WTC11 (cell line): ENCODE results near the gene ARID3B. TPM values are rescaled to one million over a fixed set of nuclear protein-coding genes. Genes with fewer than 3 reads are reported as not detected.
A peak's percentile ranks its signal among the peaks of the same experiment; 100 is the strongest.
"Not testable (repeated sequence)": the region's sequence is repeated elsewhere in the genome, so short reads cannot be mapped to it uniquely, and the experiment has no call there.

Experiments
- ATAC-seq: fragments of 200-7000 bp; cut with Tn5 transposase; 2 replicates; pipeline ENCODE4 v1.10.0; 2021; ENCODE audit warnings: mild to moderate bottlenecking, moderate library complexity
- CTCF ChIA-PET: fragments of 300-600 bp; sonication (Branson Sonifier 250); formaldehyde crosslinking; loops from one replicate; lab custom pipeline; 2021; ENCODE audit warnings: antibody characterized with exemption; lab: Charles Lee
- POLR2A ChIA-PET: fragments of 350-600 bp; sonication (Branson Sonifier 250); formaldehyde crosslinking; loops from one replicate; lab custom pipeline; 2021; ENCODE audit warnings: antibody characterized with exemption; lab: Charles Lee
- DNase-seq: peaks from one replicate; pipeline ENCODE4 v3.0.0; 2021; ENCODE audit warnings: low spot score
- H3K27ac Mint-ChIP-seq: 2 replicates; pipeline ENCODE4 v1.8.0; 2021; ENCODE audit warnings: mixed read lengths
- H3K27me3 Mint-ChIP-seq: 2 replicates; pipeline ENCODE4 v1.8.0; 2021; ENCODE audit warnings: low read depth, mild to moderate bottlenecking, moderate library complexity, mixed read lengths
- H3K36me3 Mint-ChIP-seq: 2 replicates; pipeline ENCODE4 v1.8.0; 2021; ENCODE audit warnings: mixed read lengths
- H3K4me1 Mint-ChIP-seq: 2 replicates; pipeline ENCODE4 v1.8.0; 2022; ENCODE audit warnings: mixed read lengths
- H3K4me3 Mint-ChIP-seq: 2 replicates; pipeline ENCODE4 v1.8.0; 2021; ENCODE audit warnings: mild to moderate bottlenecking, moderate library complexity, mixed read lengths
- H3K9me3 Mint-ChIP-seq: 2 replicates; pipeline ENCODE4 v1.8.0; 2021; ENCODE audit warnings: mixed read lengths
- CBFB ChIP-seq: sonication (generic); formaldehyde crosslinking; IDR thresholded peaks from 2 replicates; pipeline ENCODE4 v1.8.1; 2022; ENCODE audit warnings: mild to moderate bottlenecking, low read depth, missing genetic modification reagents
- CDX4 ChIP-seq: fragments of 250-450 bp; sonication (Bioruptor Pico); IDR thresholded peaks from 2 replicates; pipeline ENCODE4 v1.9.0; 2021; ENCODE audit warnings: moderate library complexity, mild to moderate bottlenecking, inconsistent platforms, borderline replicate concordance
- ERG ChIP-seq: fragments of 250-450 bp; sonication (Bioruptor Pico); IDR thresholded peaks from 2 replicates; pipeline ENCODE4 v1.8.0; 2021; ENCODE audit warnings: mild to moderate bottlenecking
- ESRRA ChIP-seq: sonication (generic); formaldehyde crosslinking; IDR thresholded peaks from 2 replicates; pipeline ENCODE4 v1.8.1; 2022; ENCODE audit warnings: mild to moderate bottlenecking, missing genetic modification reagents, borderline replicate concordance
- GRHL2 ChIP-seq: fragments of 250-450 bp; sonication (Bioruptor Pico); IDR thresholded peaks from 2 replicates; pipeline ENCODE4 v1.8.0; 2022; ENCODE audit warnings: mild to moderate bottlenecking, moderate library complexity; ENCODE audit not compliant: insufficient replicate concordance, severe bottlenecking
- JAZF1 ChIP-seq: fragments of 250-450 bp; sonication (Bioruptor Pico); IDR thresholded peaks from 2 replicates; pipeline ENCODE4 v1.9.0; 2021; ENCODE audit warnings: moderate library complexity, mild to moderate bottlenecking, inconsistent platforms
- MLX ChIP-seq: sonication (generic); formaldehyde crosslinking; IDR thresholded peaks from 2 replicates; pipeline ENCODE4 v1.8.1; 2023; ENCODE audit warnings: mild to moderate bottlenecking, missing genetic modification reagents, moderate library complexity
- NFYB ChIP-seq: sonication (generic); formaldehyde crosslinking; conservative IDR thresholded peaks from 2 replicates; pipeline ENCODE4 v1.8.0; 2022; ENCODE audit warnings: low read depth, missing genetic modification reagents
- NR3C1 ChIP-seq: sonication (generic); formaldehyde crosslinking; conservative IDR thresholded peaks from 2 replicates; pipeline ENCODE4 v1.8.1; 2023; ENCODE audit warnings: low read depth, mild to moderate bottlenecking, missing genetic modification reagents
- PRDM15 ChIP-seq: sonication (generic); formaldehyde crosslinking; IDR thresholded peaks from 2 replicates; pipeline ENCODE4 v1.8.0; 2022; ENCODE audit warnings: missing genetic modification reagents
- PRRX2 ChIP-seq: fragments of 250-450 bp; sonication (Bioruptor Pico); IDR thresholded peaks from 2 replicates; pipeline ENCODE4 v1.8.0; 2021; ENCODE audit warnings: mild to moderate bottlenecking
- SMAD3 ChIP-seq: sonication (generic); formaldehyde crosslinking; IDR thresholded peaks from 2 replicates; pipeline ENCODE4 v1.8.0; 2022; ENCODE audit warnings: missing genetic modification reagents, mild to moderate bottlenecking, borderline replicate concordance
- SP1 ChIP-seq: sonication (generic); formaldehyde crosslinking; conservative IDR thresholded peaks from 2 replicates; pipeline ENCODE4 v1.8.1; 2022; ENCODE audit warnings: missing genetic modification reagents
- USF1 ChIP-seq: sonication (generic); formaldehyde crosslinking; IDR thresholded peaks from 2 replicates; pipeline ENCODE4 v1.8.0; 2022; ENCODE audit warnings: mild to moderate bottlenecking, missing genetic modification reagents
- ZMAT4 ChIP-seq: fragments of 250-450 bp; sonication (Bioruptor Pico); IDR thresholded peaks from 2 replicates; pipeline ENCODE4 v1.9.0; 2021; ENCODE audit warnings: mild to moderate bottlenecking
- ZNF263 ChIP-seq: sonication (generic); formaldehyde crosslinking; IDR thresholded peaks from 2 replicates; pipeline ENCODE4 v1.8.1; 2022; ENCODE audit warnings: low read depth, mild to moderate bottlenecking, moderate library complexity, missing genetic modification reagents
- ZNF317 ChIP-seq: sonication (generic); formaldehyde crosslinking; IDR thresholded peaks from 2 replicates; pipeline ENCODE4 v1.8.1; 2023; ENCODE audit warnings: low read depth, mild to moderate bottlenecking, moderate library complexity, missing genetic modification reagents, borderline replicate concordance
- ZSCAN18 ChIP-seq: fragments of 250-450 bp; sonication (Bioruptor Pico); IDR thresholded peaks from 2 replicates; pipeline ENCODE4 v2.1.2; 2022; ENCODE audit warnings: mild to moderate bottlenecking, moderate library complexity
- total RNA-seq: library from RNA; stranded (reverse); gene quantifications from 3 replicates; pipeline ENCODE4 v1.2.3, GENCODE V29; 2021

ARID3B gene
- total RNA-seq, 1 experiment from 2014 or later: 133 TPM

- TF ChIP-seq NFYB (CRISPR knock-in tag): no peak
- TF ChIP-seq GRHL2 (CRISPR knock-in tag): no peak
- TF ChIP-seq SMAD3 (CRISPR knock-in tag): no peak
- TF ChIP-seq ESRRA (CRISPR knock-in tag): no peak
- TF ChIP-seq MLX (CRISPR knock-in tag): no peak
- no peak for TF ChIP-seq ZNF317 (CRISPR knock-in tag)
- TF ChIP-seq NR3C1 (CRISPR knock-in tag): no peak
These were observed 54.3 kb downstream of the ARID3B start (continued) for GRCh38 chr15:74595271-74595670.

- ATAC-seq, CTCF ChIA-PET, POLR2A ChIA-PET, H3K27ac Mint-ChIP-seq, DNase-seq, H3K27me3 Mint-ChIP-seq, H3K9me3 Mint-ChIP-seq, H3K4me3 Mint-ChIP-seq: not testable (repeated sequence)
- H3K36me3 Mint-ChIP-seq: peaks cover 39% of the 10 kb centered on the region
- H3K4me1 Mint-ChIP-seq: peaks cover 14% of the 10 kb centered on the region
These were observed 55.7 kb downstream of the ARID3B start for GRCh38 chr15:74596736-74597135.

- Mint-ChIP-seq H3K4me1 (peaks cover 14% of the 10 kb centered on the region), H3K36me3 (peaks cover 34% of the 10 kb centered on the region)
- POLR2A ChIA-PET, DNase-seq, H3K9me3 Mint-ChIP-seq, H3K27ac Mint-ChIP-seq, H3K4me3 Mint-ChIP-seq, H3K27me3 Mint-ChIP-seq, ATAC-seq: not testable (repeated sequence)
- CTCF ChIA-PET: interaction anchor here (0.8 to 2.4 kb wide), 4 partner anchors 9 to 174 kb away, joined by 3 to 11 read pairs (median 7); no protein-coding TSS in a partner anchor
These were observed 56.2 kb downstream of the ARID3B start for GRCh38 chr15:74597146-74597705.

GRCh38 chr15:74598126-74598842 lies 57.3 kb downstream of the ARID3B start:
- no peaks in the 10 kb centered on the region for H3K9me3 Mint-ChIP-seq
- H3K4me3 Mint-ChIP-seq: peak overlapping the region; percentile 79
- peaks cover 14% of the 10 kb centered on the region for H3K4me1 Mint-ChIP-seq
- POLR2A ChIA-PET: interaction anchor here (0.6 to 1.5 kb wide), 5 partner anchors 14 to 162 kb away, joined by 3 to 10 read pairs (median 3); partner anchors contain the start of gene ARID3B
- H3K27me3 Mint-ChIP-seq: no peaks in the 10 kb centered on the region
- H3K27ac Mint-ChIP-seq: peak overlapping the region; percentile 99
- DNase-seq (peak; percentile 91), ATAC-seq (peak; percentile 91)
- peaks cover 24% of the 10 kb centered on the region for H3K36me3 Mint-ChIP-seq
- CTCF ChIA-PET: interaction anchor here (0.6 to 2.4 kb wide), 12 partner anchors 10 to 224 kb away, joined by 3 to 11 read pairs (median 4); no protein-coding TSS in a partner anchor
- TF ChIP-seq ZMAT4 (CRISPR knock-in tag) (peak; percentile 4; the same call in 1 of the 2 replicates), ERG (no peak), JAZF1 (no peak), USF1 (peak; percentile 99), CBFB (no peak), ESRRA (CRISPR knock-in tag) (no peak), PRDM15 (CRISPR knock-in tag) (peak; percentile 70), ZSCAN18 (CRISPR knock-in tag) (no peak), CDX4 (CRISPR knock-in tag) (no peak), SP1 (peak; percentile 30; the same call in 1 of the 2 replicates), NFYB (CRISPR knock-in tag) (peak; percentile 99), ZNF263 (CRISPR knock-in tag) (no peak), PRRX2 (CRISPR knock-in tag) (no peak)
